Osteocyte (in vitro differentiated cells): ENCODE results near the gene MCCD1. TPM values are rescaled to one million over a fixed set of nuclear protein-coding genes. Genes with fewer than 3 reads are reported as not detected.
"Not testable (repeated sequence)": the region's sequence is repeated elsewhere in the genome, so short reads cannot be mapped to it uniquely, and the experiment has no call there.

Experiments used
- DNase-seq: peaks from one replicate; pipeline ENCODE4 v3.0.0; 2021; ENCODE audit warnings: mixed read lengths; ENCODE audit not compliant: unreplicated experiment; ENCODE audit errors: extremely low spot score
- H3K27ac Mint-ChIP-seq: one replicate; pipeline ENCODE4 v1.8.0; 2021; ENCODE audit warnings: mild to moderate bottlenecking, mixed read lengths; ENCODE audit not compliant: unreplicated experiment
- H3K27me3 Mint-ChIP-seq: one replicate; pipeline ENCODE4 v1.8.0; 2021; ENCODE audit warnings: mixed read lengths; ENCODE audit not compliant: unreplicated experiment
- H3K36me3 Mint-ChIP-seq: one replicate; pipeline ENCODE4 v1.8.0; 2021; ENCODE audit warnings: mixed read lengths; ENCODE audit not compliant: unreplicated experiment
- H3K4me1 Mint-ChIP-seq: one replicate; pipeline ENCODE4 v1.8.0; 2021; ENCODE audit warnings: mixed read lengths; ENCODE audit not compliant: unreplicated experiment
- H3K4me3 Mint-ChIP-seq: one replicate; pipeline ENCODE4 v1.8.0; 2021; ENCODE audit warnings: mild to moderate bottlenecking, moderate library complexity, mixed read lengths; ENCODE audit not compliant: unreplicated experiment
- H3K9me3 Mint-ChIP-seq: one replicate; pipeline ENCODE4 v1.8.0; 2021; ENCODE audit warnings: mixed read lengths; ENCODE audit not compliant: unreplicated experiment
- total RNA-seq: library from RNA; stranded (reverse); gene quantifications from 2 replicates; pipeline ENCODE4 v1.2.1, GENCODE V29; 2021
- TF ChIP-seq, protein P1 (sequence below): fragments of 200-600 bp; sonication (generic); IDR thresholded peaks from 2 replicates; pipeline ENCODE4 v1.5.0; 2021; ENCODE audit warnings: antibody characterized with exemption, mild to moderate bottlenecking, moderate library complexity

MCCD1 gene
- total RNA-seq, 1 donor from 2014 or later, result not detected

DNA sequence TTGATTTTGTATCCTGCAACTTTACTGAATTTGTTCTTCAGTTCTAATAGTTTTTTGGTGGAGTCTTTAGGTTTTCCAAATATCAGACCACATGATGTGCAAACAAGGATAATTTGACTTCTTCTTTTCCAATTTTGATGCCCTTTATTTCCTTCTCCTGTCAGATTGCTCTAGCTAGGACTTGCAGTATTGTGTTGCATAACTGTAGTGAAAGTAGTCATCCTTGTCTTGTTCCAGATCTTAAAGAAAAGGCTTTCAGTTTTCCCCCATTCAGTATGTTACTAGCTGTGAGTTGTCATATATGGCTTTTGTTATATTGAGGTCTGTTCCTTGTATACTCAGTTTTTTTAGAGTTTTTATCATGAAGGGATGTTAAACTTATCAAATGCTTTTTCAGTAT, 26.2 kb upstream of the MCCD1 start:
- Mint-ChIP-seq H3K27me3 (no peaks in the 10 kb centered on the region), H3K4me1 (peaks cover 25% of the 10 kb centered on the region), H3K4me3 (no peak overlapping the region), H3K36me3 (peaks cover 13% of the 10 kb centered on the region), H3K9me3 (peaks cover 7% of the 10 kb centered on the region), H3K27ac (no peak overlapping the region)
- TF ChIP-seq, protein P1, sequence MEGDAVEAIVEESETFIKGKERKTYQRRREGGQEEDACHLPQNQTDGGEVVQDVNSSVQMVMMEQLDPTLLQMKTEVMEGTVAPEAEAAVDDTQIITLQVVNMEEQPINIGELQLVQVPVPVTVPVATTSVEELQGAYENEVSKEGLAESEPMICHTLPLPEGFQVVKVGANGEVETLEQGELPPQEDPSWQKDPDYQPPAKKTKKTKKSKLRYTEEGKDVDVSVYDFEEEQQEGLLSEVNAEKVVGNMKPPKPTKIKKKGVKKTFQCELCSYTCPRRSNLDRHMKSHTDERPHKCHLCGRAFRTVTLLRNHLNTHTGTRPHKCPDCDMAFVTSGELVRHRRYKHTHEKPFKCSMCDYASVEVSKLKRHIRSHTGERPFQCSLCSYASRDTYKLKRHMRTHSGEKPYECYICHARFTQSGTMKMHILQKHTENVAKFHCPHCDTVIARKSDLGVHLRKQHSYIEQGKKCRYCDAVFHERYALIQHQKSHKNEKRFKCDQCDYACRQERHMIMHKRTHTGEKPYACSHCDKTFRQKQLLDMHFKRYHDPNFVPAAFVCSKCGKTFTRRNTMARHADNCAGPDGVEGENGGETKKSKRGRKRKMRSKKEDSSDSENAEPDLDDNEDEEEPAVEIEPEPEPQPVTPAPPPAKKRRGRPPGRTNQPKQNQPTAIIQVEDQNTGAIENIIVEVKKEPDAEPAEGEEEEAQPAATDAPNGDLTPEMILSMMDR, result no peak
- DNase-seq, result no peak

DNA sequence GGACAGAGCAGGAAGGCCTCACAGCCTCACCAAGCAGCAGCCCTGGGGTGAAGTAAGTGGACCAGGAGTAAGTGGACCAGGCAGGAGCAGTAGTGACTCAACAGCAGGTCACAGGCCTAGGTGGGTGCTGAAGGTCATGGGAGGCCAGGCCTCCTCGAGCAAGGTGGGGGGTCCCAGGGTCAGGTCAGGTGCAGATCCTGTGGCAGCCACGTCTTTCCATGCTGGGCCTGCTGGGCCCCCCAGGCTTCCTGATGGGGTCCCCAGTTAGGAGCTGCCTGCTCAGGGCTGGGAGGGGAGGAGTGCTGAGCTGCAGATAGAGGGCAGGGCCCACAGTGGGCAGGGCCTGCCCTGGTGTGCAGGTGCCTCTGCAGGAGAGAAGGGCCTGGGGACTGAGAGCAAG, 19.7 kb upstream of the MCCD1 start:
- H3K4me3 Mint-ChIP-seq, H3K27ac Mint-ChIP-seq, H3K27me3 Mint-ChIP-seq, H3K9me3 Mint-ChIP-seq, H3K4me1 Mint-ChIP-seq: not testable (repeated sequence)
- H3K36me3 Mint-ChIP-seq, result peaks cover 21% of the 10 kb centered on the region
- peak; percentile 62 for DNase-seq

DNA sequence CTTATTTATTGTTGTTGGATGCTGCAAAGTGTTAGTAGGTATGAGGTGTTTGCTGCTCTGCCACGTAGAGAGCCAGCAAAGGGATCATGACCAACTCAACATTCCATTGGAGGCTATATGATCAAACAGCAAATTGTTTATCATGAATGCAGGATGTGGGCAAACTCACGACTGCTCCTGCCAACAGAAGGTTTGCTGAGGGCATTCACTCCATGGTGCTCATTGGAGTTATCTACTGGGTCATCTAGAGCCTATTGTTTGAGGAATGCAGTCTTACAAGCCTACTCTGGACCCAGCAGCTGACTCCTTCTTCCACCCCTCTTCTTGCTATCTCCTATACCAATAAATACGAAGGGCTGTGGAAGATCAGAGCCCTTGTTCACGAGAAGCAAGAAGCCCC, 18.8 kb upstream of the MCCD1 start:
- H3K4me1 Mint-ChIP-seq, result no peaks in the 10 kb centered on the region
- no peak overlapping the region for H3K4me3 Mint-ChIP-seq
- no peak overlapping the region for H3K27ac Mint-ChIP-seq
- no peaks in the 10 kb centered on the region for H3K9me3 Mint-ChIP-seq
- peak; percentile 54 for DNase-seq
- TF ChIP-seq, protein P1, result no peak
- peaks cover 21% of the 10 kb centered on the region for H3K36me3 Mint-ChIP-seq
- no peaks in the 10 kb centered on the region for H3K27me3 Mint-ChIP-seq

DNA sequence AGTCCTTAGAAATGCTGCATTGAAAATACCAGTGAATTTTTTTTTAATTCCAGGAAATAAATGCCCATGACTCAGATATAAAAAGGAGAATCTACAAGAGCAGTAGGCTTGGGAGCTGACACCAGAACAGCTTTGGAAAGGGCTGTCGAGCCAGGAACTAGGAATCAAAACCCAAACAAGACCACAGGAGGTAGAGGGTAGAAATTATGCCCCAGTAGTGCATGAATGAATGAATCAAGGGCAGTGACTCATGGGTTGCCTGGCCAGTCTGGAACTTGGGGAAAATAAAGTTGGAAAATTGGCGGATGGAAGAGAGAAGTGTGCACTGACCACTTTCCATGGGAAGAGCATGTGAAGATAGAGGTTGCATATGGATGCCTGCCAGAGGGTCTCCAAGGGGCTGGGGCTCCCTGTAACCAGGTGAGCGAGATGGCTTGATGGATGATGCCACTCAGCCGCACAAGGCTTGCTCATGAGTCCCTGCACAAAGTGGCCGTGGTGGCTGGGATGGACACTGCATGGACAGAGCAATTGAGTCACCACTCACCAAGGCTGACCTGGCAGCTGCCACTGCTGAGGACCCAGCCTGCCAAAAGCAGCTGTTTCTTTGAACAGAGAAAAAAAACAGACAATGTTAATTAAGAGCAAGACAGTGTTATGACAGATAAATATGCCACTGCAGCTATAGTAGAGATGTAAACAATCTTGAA, 15.2 kb upstream of the MCCD1 start:
- Mint-ChIP-seq H3K4me1 (peaks cover 5% of the 10 kb centered on the region), H3K27me3 (no peaks in the 10 kb centered on the region), H3K4me3 (no peak overlapping the region), H3K9me3 (no peaks in the 10 kb centered on the region), H3K27ac (no peak overlapping the region), H3K36me3 (peaks cover 10% of the 10 kb centered on the region)
- TF ChIP-seq, protein P1, result no peak
- no peak for DNase-seq

DNA sequence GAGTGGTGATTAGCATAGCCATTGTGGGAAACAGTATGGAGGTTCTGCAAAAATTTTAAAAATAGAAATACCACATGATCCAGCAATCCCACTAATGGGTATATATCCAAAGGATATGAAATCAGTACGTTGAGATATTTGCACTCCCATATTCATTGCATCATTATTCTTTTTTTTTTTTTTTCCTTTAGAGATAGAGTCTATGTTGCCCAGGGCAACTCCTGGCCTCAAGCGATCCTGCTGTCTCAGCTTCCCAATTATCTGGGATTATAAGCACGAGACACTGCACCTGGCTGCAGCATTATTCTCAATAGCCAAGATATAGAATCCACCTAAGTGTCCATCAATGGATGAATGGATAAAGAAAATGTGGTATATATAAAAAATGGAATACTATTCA, 6.9 kb upstream of the MCCD1 start:
- H3K27me3 Mint-ChIP-seq, result peaks cover 20% of the 10 kb centered on the region
- TF ChIP-seq, protein P1, result no peak
- no peak for DNase-seq
- peaks cover 7% of the 10 kb centered on the region for H3K4me1 Mint-ChIP-seq
- H3K27ac Mint-ChIP-seq, result no peak overlapping the region
- no peaks in the 10 kb centered on the region for H3K9me3 Mint-ChIP-seq
- H3K4me3 Mint-ChIP-seq, result no peak overlapping the region
- H3K36me3 Mint-ChIP-seq, result no peaks in the 10 kb centered on the region
